Neural cell (in vitro differentiated cells): ENCODE data around the gene CXCL9. TPM values are rescaled to one million over a fixed set of nuclear protein-coding genes. Genes with fewer than 3 reads are reported as not detected.

Experiments used
- H2AFZ ChIP-seq: fragments of 200-600, 300-800 bp; sonication (generic), shearing (Covaris generic); 2 replicates; pipeline ENCODE4 v1.6.0; 2014; ENCODE audit warnings: low read depth, mild to moderate bottlenecking, antibody characterized with exemption, low read length, moderate library complexity
- H3F3A ChIP-seq: fragments of 200-600 bp; shearing (Covaris generic); 2 replicates; pipeline ENCODE4 v1.6.1; 2016; ENCODE audit warnings: mild to moderate bottlenecking, moderate library complexity, mixed read lengths, antibody characterized with exemption, low read length; ENCODE audit not compliant: insufficient read depth, poor library complexity, severe bottlenecking
- H3K27ac ChIP-seq: fragments of 200-600, 300-800 bp; sonication (generic), shearing (Covaris generic); 2 replicates; pipeline ENCODE4 v1.5.1; 2014; ENCODE audit warnings: mild to moderate bottlenecking, low read length, moderate library complexity
- H3K27me3 ChIP-seq: fragments of 300-800, 200-600 bp; sonication (generic), shearing (Covaris generic); 2 replicates; pipeline ENCODE4 v1.6.0; 2014; ENCODE audit warnings: mild to moderate bottlenecking, low read depth, low read length, moderate library complexity; ENCODE audit not compliant: insufficient read depth
- H3K36me3 ChIP-seq: fragments of 300-800, 200-600 bp; sonication (generic), shearing (Covaris generic); 2 replicates; pipeline ENCODE4 v1.5.1; 2014; ENCODE audit warnings: mild to moderate bottlenecking, antibody characterized with exemption, low read length, moderate library complexity; ENCODE audit not compliant: insufficient read depth
- H3K4me2 ChIP-seq: fragments of 300-800, 200-600 bp; sonication (generic), shearing (Covaris generic); 2 replicates; pipeline ENCODE4 v1.6.0; 2014; ENCODE audit warnings: mild to moderate bottlenecking, low read length
- H3K4me3 ChIP-seq: fragments of 300-800, 200-600 bp; sonication (generic), shearing (Covaris generic); 2 replicates; pipeline ENCODE4 v1.5.1; 2014; ENCODE audit warnings: mild to moderate bottlenecking, low read length, moderate library complexity
- H3K79me2 ChIP-seq: fragments of 200-600 bp; shearing (Covaris generic); replicated peaks from 2 replicates; pipeline ENCODE4 v1.6.0; 2014; ENCODE audit warnings: mild to moderate bottlenecking, low read length, moderate library complexity; ENCODE audit not compliant: insufficient read depth
- H3K9ac ChIP-seq: fragments of 300-800, 200-600 bp; sonication (generic), shearing (Covaris generic); 2 replicates; pipeline ENCODE4 v1.6.1; 2016; ENCODE audit warnings: mild to moderate bottlenecking, low read length, mixed read lengths
- H3K9me2 ChIP-seq: fragments of 200-600 bp; shearing (Covaris generic); 2 replicates; pipeline ENCODE4 v1.6.1; 2016; ENCODE audit warnings: mild to moderate bottlenecking, low read length, mixed read lengths; ENCODE audit not compliant: insufficient read depth
- H3K9me3 ChIP-seq: fragments of 200-600, 300-800 bp; sonication (generic), shearing (Covaris generic); 2 replicates; pipeline ENCODE4 v1.6.1; 2016; ENCODE audit warnings: mild to moderate bottlenecking, mixed run types, low read length, moderate library complexity, mixed read lengths
- H4K20me1 ChIP-seq: fragments of 200-600 bp; shearing (Covaris generic); 2 replicates; pipeline ENCODE4 v1.6.1; 2016; ENCODE audit warnings: mild to moderate bottlenecking, mixed run types; ENCODE audit not compliant: insufficient read depth
- CTCF ChIP-seq: fragments of 450-650 bp; IDR thresholded peaks from 2 replicates; pipeline ENCODE4 v1.5.1; 2014; ENCODE audit warnings: antibody characterized with exemption, mild to moderate bottlenecking, moderate library complexity; ENCODE audit not compliant: poor library complexity, severe bottlenecking
- EP300 ChIP-seq: fragments of 450-650 bp; conservative IDR thresholded peaks from 2 replicates; pipeline ENCODE4 v1.6.1; 2014; ENCODE audit warnings: antibody characterized with exemption, mild to moderate bottlenecking, moderate library complexity; ENCODE audit not compliant: poor library complexity, severe bottlenecking
- EZH2 ChIP-seq: fragments of 200-600, 300-800 bp; shearing (Covaris generic), sonication (generic); IDR thresholded peaks from 2 replicates; pipeline ENCODE4 v1.6.1; 2014; ENCODE audit warnings: antibody characterized with exemption, low read length, borderline replicate concordance, mild to moderate bottlenecking; ENCODE audit not compliant: insufficient read depth, poor library complexity, severe bottlenecking
- MXI1 ChIP-seq: fragments of 450-650 bp; conservative IDR thresholded peaks from 2 replicates; pipeline ENCODE4 v1.6.1; 2014; ENCODE audit warnings: antibody characterized with exemption, mild to moderate bottlenecking; ENCODE audit not compliant: poor library complexity, severe bottlenecking
- POLR2AphosphoS5 ChIP-seq: IDR thresholded peaks from 2 replicates; pipeline ENCODE4 v1.6.1; 2012
- RAD21 ChIP-seq: fragments of 450-650 bp; conservative IDR thresholded peaks from 2 replicates; pipeline ENCODE4 v1.6.1; 2014; ENCODE audit warnings: antibody characterized with exemption, mild to moderate bottlenecking, moderate library complexity
- REST ChIP-seq: IDR thresholded peaks from 2 replicates; pipeline ENCODE4 v1.6.1; 2012; ENCODE audit warnings: borderline replicate concordance
- SMC3 ChIP-seq: fragments of 450-650 bp; conservative IDR thresholded peaks from 2 replicates; pipeline ENCODE4 v1.6.1; 2014; ENCODE audit warnings: antibody characterized with exemption, mild to moderate bottlenecking, moderate library complexity; ENCODE audit not compliant: poor library complexity
- TAF1 ChIP-seq: IDR thresholded peaks from 2 replicates; pipeline ENCODE4 v1.6.1; 2012; ENCODE audit warnings: low read depth
- polyA plus RNA-seq: library from polyadenylated mRNA; depleted of rRNA; stranded (reverse); fragments of >200 nt; gene quantifications from 2 replicates; pipeline ENCODE4 v1.2.3, GENCODE V29; 2014

CXCL9 gene
- polyA plus RNA-seq, 1 donor from 2014 or later, result not detected

- Histone ChIP-seq H3K4me3 (no peak overlapping the region), H3K27ac (no peak overlapping the region), H3K27me3 (no peaks in the 10 kb centered on the region), H3K36me3 (no peaks in the 10 kb centered on the region), H4K20me1 (no peaks in the 10 kb centered on the region), H3K9me2 (no peaks in the 10 kb centered on the region), H3F3A (no peaks in the 10 kb centered on the region), H3K9ac (no peak overlapping the region), H2AFZ (no peak overlapping the region), H3K79me2 (no peaks in the 10 kb centered on the region), H3K9me3 (no peaks in the 10 kb centered on the region), H3K4me2 (no peak overlapping the region)
- TF ChIP-seq POLR2AphosphoS5, result no peak
These were observed 10.2 kb downstream of the CXCL9 start for GRCh38 chr4:75997081-75997480.

- H3K27ac ChIP-seq, result no peak overlapping the region
- no peaks in the 10 kb centered on the region for H3K27me3 ChIP-seq
- no peak overlapping the region for H3K4me2 ChIP-seq
- no peak overlapping the region for H3K4me3 ChIP-seq
- no peaks in the 10 kb centered on the region for H3K9me2 ChIP-seq
- H2AFZ ChIP-seq, result no peak overlapping the region
- TF ChIP-seq TAF1 (no peak), REST (no peak), CTCF (peak; percentile 67), MXI1 (no peak), EP300 (no peak), SMC3 (peak; percentile 60), RAD21 (peak; percentile 64), POLR2AphosphoS5 (no peak), EZH2 (no peak)
- no peaks in the 10 kb centered on the region for H3K36me3 ChIP-seq
- H3F3A ChIP-seq, result no peaks in the 10 kb centered on the region
- H3K79me2 ChIP-seq, result peaks cover under 1% of the 10 kb centered on the region
- no peaks in the 10 kb centered on the region for H3K9me3 ChIP-seq
- no peaks in the 10 kb centered on the region for H4K20me1 ChIP-seq
- H3K9ac ChIP-seq, result no peak overlapping the region
These were observed 11.6 kb downstream of the CXCL9 start for GRCh38 chr4:75995727-75996126.

GRCh38 chr4:75992462-75992861, 14.8 kb downstream of the CXCL9 start:
- Histone ChIP-seq H3K9me2 (no peaks in the 10 kb centered on the region), H3K9ac (no peak overlapping the region), H3K4me2 (no peak overlapping the region), H3K79me2 (peaks cover 27% of the 10 kb centered on the region), H3K4me3 (no peak overlapping the region), H3K27ac (no peak overlapping the region), H2AFZ (no peak overlapping the region), H4K20me1 (no peaks in the 10 kb centered on the region), H3K27me3 (no peaks in the 10 kb centered on the region), H3F3A (no peaks in the 10 kb centered on the region), H3K9me3 (no peaks in the 10 kb centered on the region), H3K36me3 (no peaks in the 10 kb centered on the region)
- no peak for TF ChIP-seq RAD21
- no peak for TF ChIP-seq POLR2AphosphoS5
- no peak for TF ChIP-seq REST
- no peak for TF ChIP-seq MXI1
- no peak for TF ChIP-seq CTCF
- TF ChIP-seq EZH2, result no peak
